ENCODE measurements around the gene EHMT2. TPM values are rescaled to one million over a fixed set of nuclear protein-coding genes. Genes with fewer than 3 reads are reported as not detected.

The EHMT2 gene
- total RNA-seq, 4 donors from 2014 or later: 13.8 to 72.4 (median 66.2) TPM

DNA sequence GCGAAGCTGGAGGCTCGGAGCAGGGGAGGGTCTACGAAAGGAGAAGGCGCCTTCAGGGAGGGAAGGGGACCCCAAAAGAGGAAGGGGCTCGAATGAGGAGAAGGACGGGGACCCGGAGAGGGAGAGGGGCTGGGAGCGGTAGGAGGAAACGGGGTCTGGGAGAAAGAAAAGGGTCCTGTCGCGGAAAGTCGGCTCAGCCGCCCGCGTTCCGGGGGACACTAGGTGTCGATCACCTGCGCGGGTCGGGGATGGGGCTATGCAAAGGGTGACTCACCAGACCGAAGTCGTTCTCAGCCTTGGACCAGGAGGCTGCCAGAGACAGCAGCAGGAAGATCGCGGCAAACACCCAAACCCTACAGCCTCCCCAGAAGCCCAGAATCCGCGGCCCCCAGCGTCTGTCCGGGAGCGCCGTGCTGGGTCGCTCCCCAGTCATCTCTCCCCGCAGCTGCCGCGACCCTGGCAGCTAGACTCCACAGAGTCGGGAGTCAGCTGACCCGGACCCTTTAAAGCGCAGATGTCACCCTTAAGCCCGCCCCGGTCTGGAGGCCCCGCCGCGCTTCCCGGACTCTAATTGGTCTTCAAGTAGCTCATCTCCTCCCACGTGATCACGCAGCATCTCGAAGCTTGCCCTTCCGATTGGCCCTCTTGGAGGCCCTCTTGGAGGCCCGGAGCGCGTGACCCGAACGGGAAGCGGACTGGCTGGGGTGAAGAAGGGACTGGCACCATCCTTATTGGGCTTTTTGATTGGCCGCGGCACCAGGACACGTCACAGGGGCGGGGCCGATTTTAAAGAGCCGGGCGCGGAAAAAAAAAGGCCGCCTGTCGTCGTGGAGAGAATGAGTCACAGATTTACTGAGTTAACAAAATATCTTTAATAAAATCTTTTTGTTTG is 34.9 kb downstream of the EHMT2 start, which contains the start of gene NEU1:
Gene NEU1 (minus strand): TSS at position 478 of the 892 bp plus-strand sequence. CDS start 45 bp downstream, at position 433.
- peak; percentile 99 to 100 for DNase-seq
- H3K4me1 ChIP-seq: peaks cover 0 to 4% of the 10 kb centered on the region in 2 donors
- no peaks in the 10 kb centered on the region for H3K9me3 ChIP-seq
- intact Hi-C loops (cut with DNase I; ENCODE audit: low total_unique reads): no loop called here
- H3K4me3 ChIP-seq: peak within 1 kb of the TSS; percentile 67 to 90
- no peaks in the 10 kb centered on the region for H3K27me3 ChIP-seq
- H3K27ac ChIP-seq: peak within 1 kb of the TSS; percentile 92 to 95
- H3K36me3 ChIP-seq: no peaks in the 10 kb centered on the region
- TF ChIP-seq POLR2A (IDR thresholded peaks at IDR 0.05): peak; percentile 97 to 98
- TF ChIP-seq, protein P1, sequence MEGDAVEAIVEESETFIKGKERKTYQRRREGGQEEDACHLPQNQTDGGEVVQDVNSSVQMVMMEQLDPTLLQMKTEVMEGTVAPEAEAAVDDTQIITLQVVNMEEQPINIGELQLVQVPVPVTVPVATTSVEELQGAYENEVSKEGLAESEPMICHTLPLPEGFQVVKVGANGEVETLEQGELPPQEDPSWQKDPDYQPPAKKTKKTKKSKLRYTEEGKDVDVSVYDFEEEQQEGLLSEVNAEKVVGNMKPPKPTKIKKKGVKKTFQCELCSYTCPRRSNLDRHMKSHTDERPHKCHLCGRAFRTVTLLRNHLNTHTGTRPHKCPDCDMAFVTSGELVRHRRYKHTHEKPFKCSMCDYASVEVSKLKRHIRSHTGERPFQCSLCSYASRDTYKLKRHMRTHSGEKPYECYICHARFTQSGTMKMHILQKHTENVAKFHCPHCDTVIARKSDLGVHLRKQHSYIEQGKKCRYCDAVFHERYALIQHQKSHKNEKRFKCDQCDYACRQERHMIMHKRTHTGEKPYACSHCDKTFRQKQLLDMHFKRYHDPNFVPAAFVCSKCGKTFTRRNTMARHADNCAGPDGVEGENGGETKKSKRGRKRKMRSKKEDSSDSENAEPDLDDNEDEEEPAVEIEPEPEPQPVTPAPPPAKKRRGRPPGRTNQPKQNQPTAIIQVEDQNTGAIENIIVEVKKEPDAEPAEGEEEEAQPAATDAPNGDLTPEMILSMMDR (IDR thresholded peaks at IDR 0.05): peak in 2 of 4 experiments; percentile 2 to 17

DNA sequence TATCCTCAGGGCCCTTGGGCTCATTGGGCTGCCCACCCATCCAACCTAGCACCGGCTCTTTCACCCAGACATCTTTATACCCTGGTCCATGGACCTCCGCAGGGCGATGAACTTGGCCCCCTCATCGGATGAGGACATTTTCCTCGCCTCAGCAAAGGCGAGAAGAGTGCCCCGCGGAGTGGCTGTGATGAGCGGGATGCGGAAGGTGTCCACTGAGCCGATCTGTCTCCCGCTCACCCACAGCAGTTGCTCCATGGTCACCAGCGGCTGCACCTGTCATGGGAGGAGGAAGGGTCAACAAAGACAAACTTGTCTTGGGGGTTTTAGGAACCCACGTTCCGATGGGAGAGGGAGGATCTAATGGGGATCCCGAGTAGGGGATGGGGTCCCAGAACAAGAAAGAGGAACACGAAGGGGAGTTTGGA is 35.6 kb downstream of the EHMT2 start:
- intact Hi-C loops (cut with DNase I; ENCODE audit: low total_unique reads): no loop called here
- Histone ChIP-seq H3K9me3 (no peaks in the 10 kb centered on the region), H3K36me3 (no peaks in the 10 kb centered on the region), H3K4me1 (peaks cover 0 to 4% of the 10 kb centered on the region in 2 donors), H3K4me3 (peak overlapping the region; percentile 67 to 90), H3K27ac (peak overlapping the region; percentile 92 to 95), H3K27me3 (no peaks in the 10 kb centered on the region)
- no peak for DNase-seq
- TF ChIP-seq POLR2A (IDR thresholded peaks at IDR 0.05): no peak
- TF ChIP-seq, protein P1 (IDR thresholded peaks at IDR 0.05): no peak

DNA sequence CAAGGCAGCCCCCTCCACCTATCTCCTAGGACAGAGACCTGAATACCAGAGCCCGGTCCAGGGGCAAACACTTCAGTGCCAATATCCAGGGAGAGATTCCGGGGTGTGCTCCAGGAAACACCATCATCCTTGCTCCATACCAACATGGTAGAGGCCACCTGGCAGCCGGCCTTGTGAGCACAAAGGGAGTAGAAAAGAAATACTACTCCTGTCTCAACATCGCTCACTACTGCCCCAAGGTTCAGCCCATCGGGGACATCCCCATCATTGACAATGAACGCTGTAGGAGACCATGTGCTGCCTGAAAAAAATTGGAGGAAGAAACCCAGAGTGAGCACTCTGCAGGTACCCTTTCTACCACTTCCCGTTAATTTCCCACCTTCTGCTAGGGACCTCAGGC is 36.3 kb downstream of the EHMT2 start:
- no peaks in the 10 kb centered on the region for H3K27me3 ChIP-seq
- no peaks in the 10 kb centered on the region for H3K9me3 ChIP-seq
- TF ChIP-seq, protein P1 (IDR thresholded peaks at IDR 0.05): no peak
- TF ChIP-seq POLR2A (IDR thresholded peaks at IDR 0.05): no peak
- H3K4me1 ChIP-seq: peaks cover 0 to 4% of the 10 kb centered on the region in 2 donors
- H3K27ac ChIP-seq: no peak overlapping the region
- H3K36me3 ChIP-seq: no peaks in the 10 kb centered on the region
- H3K4me3 ChIP-seq: no peak overlapping the region
- intact Hi-C loops (cut with DNase I; ENCODE audit: low total_unique reads): no loop called here
- DNase-seq: no peak

DNA sequence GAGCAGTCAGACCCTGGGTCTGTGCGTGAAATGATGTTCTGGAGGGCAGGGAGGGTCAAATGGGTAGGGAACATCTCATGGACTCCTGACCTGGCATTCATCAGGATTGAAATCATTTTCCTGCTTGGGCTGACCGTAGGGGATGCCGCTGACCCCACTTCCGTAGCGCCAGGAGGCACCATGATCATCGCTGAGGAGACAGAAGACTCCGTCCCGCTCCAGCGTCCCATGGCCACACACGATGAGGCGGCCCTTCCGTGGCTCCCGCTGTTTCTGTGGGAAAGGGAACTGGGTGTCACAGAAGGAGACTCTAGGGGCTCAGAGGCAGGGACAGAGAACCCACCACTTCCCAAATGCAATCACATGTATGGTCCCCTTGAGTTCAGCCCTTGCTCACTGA is 37.1 kb downstream of the EHMT2 start:
- Histone ChIP-seq H3K9me3 (no peaks in the 10 kb centered on the region), H3K4me1 (peaks cover 0 to 4% of the 10 kb centered on the region in 2 donors), H3K36me3 (no peaks in the 10 kb centered on the region), H3K4me3 (no peak overlapping the region), H3K27me3 (no peaks in the 10 kb centered on the region), H3K27ac (no peak overlapping the region)
- TF ChIP-seq, protein P1 (IDR thresholded peaks at IDR 0.05): no peak
- no peak for TF ChIP-seq POLR2A (IDR thresholded peaks at IDR 0.05)
- no peak for DNase-seq
- intact Hi-C loops (cut with DNase I; ENCODE audit: low total_unique reads): no loop called here

DNA sequence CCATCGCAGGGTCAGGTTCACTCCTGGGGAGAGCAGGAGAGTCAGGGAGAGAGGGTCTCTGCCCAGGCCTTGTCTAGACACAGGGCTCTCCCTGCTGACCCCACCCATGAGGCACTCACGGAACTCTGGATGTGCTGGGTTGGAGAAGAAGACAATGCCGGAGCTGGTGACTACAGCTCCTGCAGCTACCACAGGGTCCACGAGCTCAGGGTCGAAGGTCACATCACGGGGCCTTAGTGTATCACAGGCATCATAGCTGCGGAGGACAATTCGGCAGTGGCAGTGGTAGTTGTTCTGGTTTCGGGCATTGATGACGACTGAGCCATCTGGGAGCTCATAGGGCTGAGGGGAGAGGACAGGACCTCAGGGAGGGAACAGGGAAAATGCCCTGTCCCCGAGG is 37.6 kb downstream of the EHMT2 start:
- Histone ChIP-seq H3K27ac (no peak overlapping the region), H3K27me3 (no peaks in the 10 kb centered on the region), H3K9me3 (no peaks in the 10 kb centered on the region), H3K36me3 (no peaks in the 10 kb centered on the region), H3K4me1 (peaks cover 0 to 4% of the 10 kb centered on the region in 2 donors), H3K4me3 (no peak overlapping the region)
- TF ChIP-seq POLR2A (IDR thresholded peaks at IDR 0.05): no peak
- TF ChIP-seq, protein P1 (IDR thresholded peaks at IDR 0.05): no peak
- intact Hi-C loops (cut with DNase I; ENCODE audit: low total_unique reads): no loop called here
- DNase-seq: no peak
